Measurements from ENCODE around the gene CIDEA.
"Not testable (repeated sequence)": the region's sequence is repeated elsewhere in the genome, so short reads cannot be mapped to it uniquely, and the experiment has no call there.

The CIDEA gene, protein sequence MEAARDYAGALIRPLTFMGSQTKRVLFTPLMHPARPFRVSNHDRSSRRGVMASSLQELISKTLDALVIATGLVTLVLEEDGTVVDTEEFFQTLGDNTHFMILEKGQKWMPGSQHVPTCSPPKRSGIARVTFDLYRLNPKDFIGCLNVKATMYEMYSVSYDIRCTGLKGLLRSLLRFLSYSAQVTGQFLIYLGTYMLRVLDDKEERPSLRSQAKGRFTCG

DNA sequence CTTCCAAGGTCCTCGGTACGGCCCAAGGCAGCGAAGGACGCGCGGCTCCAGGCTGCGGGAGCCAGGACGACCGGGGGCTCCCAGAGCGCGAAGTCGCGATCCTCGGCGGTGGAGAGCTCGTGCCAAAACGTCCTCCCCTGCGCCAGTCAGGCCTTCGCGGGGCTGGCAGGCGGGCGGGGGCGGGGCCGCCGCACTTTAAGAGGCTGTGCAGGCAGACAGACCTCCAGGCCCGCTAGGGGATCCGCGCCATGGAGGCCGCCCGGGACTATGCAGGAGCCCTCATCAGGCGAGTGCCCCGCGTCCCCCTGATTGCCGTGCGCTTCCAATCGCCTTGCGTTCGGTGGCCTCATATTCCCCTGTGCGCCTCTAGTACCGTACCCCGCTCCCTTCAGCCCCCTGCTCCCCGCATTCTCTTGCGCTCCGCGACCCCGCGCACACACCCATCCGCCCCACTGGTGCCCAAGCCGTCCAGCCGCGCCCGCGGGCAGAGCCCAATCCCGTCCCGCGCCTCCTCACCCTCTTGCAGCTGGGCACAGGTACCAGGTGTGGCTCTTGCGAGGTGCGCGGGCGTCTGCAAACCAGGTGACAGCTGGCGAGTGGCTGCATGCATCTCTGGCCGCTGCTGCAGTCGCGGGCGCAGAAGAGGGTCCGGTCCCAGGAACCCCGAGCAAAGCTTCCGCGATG lies at the start of gene CIDEA:
Gene CIDEA (plus strand): TSS at position 226 of the 684 bp plus-strand sequence. CDS start 23 bp downstream, at position 249.
- no peak for DNase-seq
- peaks cover 64% of the 10 kb centered on the region for H3K27me3 Mint-ChIP-seq
- H3K4me1 Mint-ChIP-seq: no peaks in the 10 kb centered on the region
- CTCF ChIA-PET: no interaction called here
- H3K27ac Mint-ChIP-seq: no peak within 1 kb of the TSS
- H3K36me3 Mint-ChIP-seq: no peaks in the 10 kb centered on the region
- H3K4me3 Mint-ChIP-seq: no peak within 1 kb of the TSS
- no peaks in the 10 kb centered on the region for H3K9me3 Mint-ChIP-seq

DNA sequence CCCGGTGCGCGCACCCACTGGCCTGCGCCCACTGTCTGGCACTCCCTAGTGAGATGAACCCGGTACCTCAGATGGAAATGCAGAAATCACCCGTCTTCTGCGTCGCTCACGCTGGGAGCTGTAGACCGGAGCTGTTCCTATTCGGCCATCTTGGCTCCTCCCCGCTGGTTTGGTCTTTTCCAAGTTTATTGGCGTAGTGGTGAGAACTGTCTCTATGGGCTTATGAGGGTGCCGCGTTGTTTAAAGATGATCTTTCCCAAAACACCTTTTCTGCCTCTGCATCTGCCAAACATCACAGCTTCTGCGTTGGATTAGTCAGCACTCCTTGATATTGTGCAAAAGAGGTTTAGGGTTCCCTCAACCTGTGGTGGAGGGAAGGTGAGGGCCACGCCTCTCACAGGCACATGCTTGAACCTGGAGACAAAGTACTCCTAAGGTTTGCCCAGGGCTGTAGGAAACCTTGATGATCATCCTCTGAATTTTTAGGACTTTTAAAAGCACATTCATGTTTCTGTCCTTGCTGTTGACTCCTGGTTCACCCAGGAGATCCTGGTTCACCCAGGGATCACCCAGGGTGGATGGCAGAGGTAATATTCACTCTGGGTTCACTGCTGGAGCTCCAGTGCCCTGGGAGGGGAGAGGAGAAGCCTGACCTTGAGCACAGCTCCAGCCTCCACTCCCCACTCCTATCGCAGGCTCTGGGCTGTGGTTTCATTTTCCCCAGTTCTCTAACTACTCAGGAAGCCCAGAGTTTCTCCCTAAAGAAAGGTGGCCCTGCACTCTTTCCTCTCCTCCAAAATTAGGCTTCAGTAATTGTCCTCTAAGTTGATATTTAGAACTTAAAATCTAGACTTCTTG lies 45.6 kb upstream of the CIDEA start:
- H3K36me3 Mint-ChIP-seq, DNase-seq, H3K27ac Mint-ChIP-seq: not testable (repeated sequence)

DNA sequence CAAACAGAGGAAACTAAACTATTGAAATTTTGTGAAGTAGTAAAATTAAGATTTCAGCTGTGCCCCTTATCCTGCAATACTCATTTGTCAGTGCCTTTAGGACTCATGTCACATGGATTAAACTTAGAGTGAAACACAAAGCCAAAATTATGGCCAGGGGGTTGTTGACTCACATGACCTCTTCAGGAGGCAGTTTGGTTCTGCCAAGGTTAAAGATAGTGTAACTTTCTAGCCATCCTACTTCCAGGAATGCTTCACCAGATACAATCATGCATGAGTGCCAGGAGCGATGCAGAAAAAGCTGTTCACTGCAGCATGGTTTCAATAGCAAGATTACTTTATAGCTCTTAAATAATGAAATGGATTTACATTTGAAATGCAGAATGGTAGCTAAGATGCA lies 41.9 kb upstream of the CIDEA start:
- H3K27ac Mint-ChIP-seq, H3K4me1 Mint-ChIP-seq, CTCF ChIA-PET, H3K4me3 Mint-ChIP-seq, DNase-seq, H3K9me3 Mint-ChIP-seq, H3K36me3 Mint-ChIP-seq: not testable (repeated sequence)
- H3K27me3 Mint-ChIP-seq: peaks cover 11% of the 10 kb centered on the region

More for the DNA sequence above, 45.6 kb upstream of the CIDEA start:
- H3K27me3 Mint-ChIP-seq, H3K9me3 Mint-ChIP-seq, H3K4me1 Mint-ChIP-seq, CTCF ChIA-PET, H3K4me3 Mint-ChIP-seq: not testable (repeated sequence)

DNA sequence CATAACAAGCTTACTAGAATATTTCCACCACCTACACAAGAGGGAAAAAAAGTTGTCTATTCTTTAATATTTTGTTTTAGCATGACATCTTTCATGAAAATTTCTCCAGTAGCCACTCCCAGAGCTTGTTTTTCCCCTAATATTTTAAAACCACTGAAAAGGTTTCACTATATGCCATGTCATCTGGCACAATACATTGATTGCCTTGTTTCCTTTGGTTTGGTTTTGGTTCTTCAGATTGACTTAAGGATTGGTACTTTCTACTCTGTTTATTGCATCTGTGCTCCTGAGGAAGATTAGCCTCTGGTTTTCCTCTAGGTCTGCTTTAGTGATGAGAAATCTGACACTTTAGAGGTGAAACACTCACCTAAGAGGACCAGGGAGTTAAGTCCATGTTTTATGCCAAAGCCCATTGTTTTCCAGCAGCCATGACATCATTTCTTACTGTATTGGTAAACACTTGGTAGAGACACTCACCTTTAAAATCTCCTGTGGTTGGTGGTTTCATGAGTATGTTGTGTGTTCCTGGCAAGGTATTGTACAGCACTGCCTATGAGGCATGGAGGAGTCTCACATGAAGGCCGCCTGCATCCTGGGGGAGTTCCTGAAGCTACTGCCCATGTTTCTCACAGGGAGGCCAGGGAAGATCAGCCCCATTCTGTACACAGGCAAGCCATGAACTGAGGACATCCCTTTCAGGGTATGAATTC lies 39.7 kb upstream of the CIDEA start:
- H3K27me3 Mint-ChIP-seq: peaks cover 14% of the 10 kb centered on the region
- CTCF ChIA-PET, H3K4me3 Mint-ChIP-seq, H3K27ac Mint-ChIP-seq, H3K36me3 Mint-ChIP-seq, H3K9me3 Mint-ChIP-seq, H3K4me1 Mint-ChIP-seq, DNase-seq: not testable (repeated sequence)

DNA sequence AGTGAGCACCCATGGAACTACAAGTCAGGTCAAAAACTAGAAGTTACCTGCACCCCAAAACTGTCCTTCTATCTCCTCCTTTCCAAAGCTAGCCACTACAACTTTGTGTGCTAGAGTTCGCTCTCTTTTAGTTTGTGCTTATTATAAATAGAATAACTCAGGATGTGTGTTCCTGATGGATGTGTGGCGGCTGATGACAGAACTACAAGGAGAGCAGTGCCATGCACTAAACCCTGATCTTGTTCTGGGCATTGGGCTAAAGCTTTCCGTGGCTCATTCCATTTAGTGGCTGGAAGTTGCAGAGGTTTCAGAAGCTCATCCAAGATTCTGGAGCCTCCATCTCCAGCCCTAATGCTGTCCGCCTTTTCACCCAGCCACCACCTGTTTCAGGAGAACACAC lies 37.7 kb upstream of the CIDEA start:
- DNase-seq, H3K9me3 Mint-ChIP-seq, H3K4me3 Mint-ChIP-seq, H3K27ac Mint-ChIP-seq, H3K4me1 Mint-ChIP-seq, CTCF ChIA-PET, H3K36me3 Mint-ChIP-seq: not testable (repeated sequence)
- H3K27me3 Mint-ChIP-seq: peaks cover 14% of the 10 kb centered on the region

DNA sequence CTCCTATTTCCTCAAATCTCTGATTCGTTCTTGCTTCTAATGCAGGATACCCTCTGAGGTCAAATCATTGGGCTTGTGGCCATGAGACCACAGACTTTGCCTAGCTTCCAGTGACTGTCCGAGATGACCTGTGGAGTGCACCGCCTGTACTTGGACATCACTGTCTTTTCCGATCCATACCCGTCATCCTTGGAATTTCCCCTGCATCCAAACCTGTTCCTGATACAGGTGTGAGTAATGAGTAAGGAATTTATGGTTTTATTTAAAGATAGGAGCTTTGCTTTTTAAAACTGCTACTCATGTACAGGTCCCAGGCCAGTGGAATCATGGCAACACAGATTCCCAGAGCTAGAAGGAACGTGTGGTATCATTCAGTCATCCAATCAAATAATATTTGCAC lies 35.6 kb upstream of the CIDEA start:
- CTCF ChIA-PET, H3K4me1 Mint-ChIP-seq, H3K36me3 Mint-ChIP-seq, DNase-seq, H3K27ac Mint-ChIP-seq, H3K9me3 Mint-ChIP-seq, H3K4me3 Mint-ChIP-seq: not testable (repeated sequence)
- peaks cover 17% of the 10 kb centered on the region for H3K27me3 Mint-ChIP-seq

DNA sequence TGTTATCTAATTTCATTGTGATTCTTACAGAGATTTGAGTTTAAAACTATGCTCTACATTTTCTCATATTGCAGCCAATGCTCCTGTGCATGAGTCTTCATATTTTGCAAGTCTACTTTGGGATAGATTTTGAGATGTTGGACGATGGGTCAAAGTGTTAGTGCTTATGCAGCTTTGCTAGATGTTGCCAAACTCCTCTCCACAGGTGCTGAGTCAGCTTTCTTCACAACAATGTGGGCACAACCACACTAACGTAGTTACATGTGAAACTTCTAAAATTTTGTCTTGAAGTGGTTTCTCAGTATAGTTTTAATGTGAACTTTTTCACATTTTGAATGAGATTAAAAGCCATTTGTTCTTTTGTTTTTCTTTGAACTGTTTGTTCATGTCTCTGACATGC lies 32.1 kb upstream of the CIDEA start:
- H3K27me3 Mint-ChIP-seq: peaks cover 17% of the 10 kb centered on the region
- H3K27ac Mint-ChIP-seq, CTCF ChIA-PET, H3K9me3 Mint-ChIP-seq, H3K4me1 Mint-ChIP-seq, H3K4me3 Mint-ChIP-seq, H3K36me3 Mint-ChIP-seq, DNase-seq: not testable (repeated sequence)

DNA sequence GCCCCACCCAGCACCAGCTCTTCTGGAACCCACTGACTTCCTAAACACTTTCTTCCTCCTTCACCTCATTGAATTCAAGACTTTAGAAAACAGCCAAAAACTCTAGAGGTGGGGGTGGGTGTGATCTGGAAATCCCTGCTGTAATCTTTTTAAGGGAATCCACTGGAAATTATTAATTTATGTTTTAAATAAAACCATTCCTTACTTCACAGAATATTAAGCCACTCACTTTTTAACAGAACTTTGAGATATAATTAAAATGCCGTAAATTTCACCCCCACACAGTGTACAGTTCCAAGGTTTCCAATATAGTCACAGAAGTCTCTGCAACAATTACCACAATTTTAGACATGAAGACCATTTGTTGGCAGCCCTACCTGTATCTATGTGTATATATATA lies 30.8 kb upstream of the CIDEA start:
- CTCF ChIA-PET, H3K4me1 Mint-ChIP-seq, H3K9me3 Mint-ChIP-seq, DNase-seq, H3K27ac Mint-ChIP-seq, H3K4me3 Mint-ChIP-seq, H3K36me3 Mint-ChIP-seq: not testable (repeated sequence)
- H3K27me3 Mint-ChIP-seq: peaks cover 17% of the 10 kb centered on the region

DNA sequence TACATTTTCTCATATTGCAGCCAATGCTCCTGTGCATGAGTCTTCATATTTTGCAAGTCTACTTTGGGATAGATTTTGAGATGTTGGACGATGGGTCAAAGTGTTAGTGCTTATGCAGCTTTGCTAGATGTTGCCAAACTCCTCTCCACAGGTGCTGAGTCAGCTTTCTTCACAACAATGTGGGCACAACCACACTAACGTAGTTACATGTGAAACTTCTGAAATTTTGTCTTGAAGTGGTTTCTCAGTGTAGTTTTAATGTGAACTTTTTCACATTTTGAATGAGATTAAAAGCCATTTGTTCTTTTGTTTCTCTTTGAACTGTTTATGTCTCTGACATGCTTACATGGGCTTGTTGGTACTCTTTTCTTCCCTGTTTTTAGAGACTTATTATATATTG lies 27.4 kb upstream of the CIDEA start:
- H3K27me3 Mint-ChIP-seq: peaks cover 20% of the 10 kb centered on the region
- H3K9me3 Mint-ChIP-seq, H3K27ac Mint-ChIP-seq, H3K4me3 Mint-ChIP-seq, CTCF ChIA-PET, H3K4me1 Mint-ChIP-seq, H3K36me3 Mint-ChIP-seq, DNase-seq: not testable (repeated sequence)

DNA sequence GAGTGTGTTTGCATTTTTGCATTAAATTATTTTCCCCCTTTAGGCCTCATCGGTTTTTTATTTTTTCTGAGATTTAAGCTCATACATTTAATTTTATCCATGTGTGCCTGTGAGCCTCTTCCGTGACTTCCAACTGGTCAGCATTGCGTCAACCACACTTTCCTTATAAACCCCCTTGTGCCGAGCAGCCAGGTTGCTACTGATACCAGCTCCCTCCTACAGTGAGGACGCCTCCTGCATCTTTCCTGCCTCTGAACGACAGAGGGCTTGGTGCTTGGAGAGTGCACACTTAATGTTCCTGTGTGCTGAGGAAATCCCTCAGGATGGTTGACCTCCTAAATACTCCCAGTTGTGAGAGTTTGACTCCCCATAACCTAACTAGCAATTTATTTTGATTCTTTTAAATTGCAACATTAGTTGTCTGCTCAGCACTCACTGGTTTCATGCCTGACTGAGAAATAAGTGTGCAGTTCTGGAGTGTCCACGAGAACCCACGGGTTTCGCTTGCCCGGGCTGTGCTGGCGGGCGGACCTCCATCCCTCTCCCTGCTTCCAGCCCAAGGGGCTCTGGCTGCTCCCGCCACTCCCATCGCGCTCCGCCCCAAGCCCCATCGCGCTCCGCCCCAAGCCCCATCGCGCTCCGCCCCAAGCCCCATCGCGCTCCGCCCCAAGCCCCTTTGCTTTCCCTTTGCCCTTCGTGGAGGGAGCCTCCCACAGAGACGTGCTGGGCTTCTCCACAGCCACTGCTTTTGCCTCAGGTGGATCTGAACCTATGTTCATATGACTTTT lies 26.6 kb upstream of the CIDEA start:
- CTCF ChIA-PET, H3K4me3 Mint-ChIP-seq, H3K4me1 Mint-ChIP-seq, H3K9me3 Mint-ChIP-seq, H3K27ac Mint-ChIP-seq, H3K36me3 Mint-ChIP-seq, DNase-seq: not testable (repeated sequence)
- H3K27me3 Mint-ChIP-seq: peaks cover 20% of the 10 kb centered on the region

DNA sequence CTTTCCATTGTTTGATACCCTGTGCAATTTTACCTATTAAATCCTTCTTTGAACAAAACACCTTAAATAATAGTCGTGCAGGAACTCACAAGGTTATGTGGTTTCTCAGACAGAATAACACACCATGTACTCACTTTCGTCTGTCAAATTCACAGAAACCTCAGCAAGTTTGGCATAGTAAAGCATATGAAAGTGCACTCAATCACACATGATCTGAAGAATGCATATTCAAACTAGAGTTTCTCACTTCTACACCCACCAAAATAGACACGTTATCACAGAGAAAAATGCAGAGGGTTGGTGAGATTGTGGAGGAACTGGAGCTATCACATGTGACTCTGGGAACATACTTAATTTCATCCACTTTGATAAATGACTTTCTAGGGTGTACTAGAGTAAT lies 25.9 kb upstream of the CIDEA start:
- H3K27ac Mint-ChIP-seq, DNase-seq, H3K4me3 Mint-ChIP-seq, H3K36me3 Mint-ChIP-seq, CTCF ChIA-PET, H3K4me1 Mint-ChIP-seq, H3K9me3 Mint-ChIP-seq: not testable (repeated sequence)
- H3K27me3 Mint-ChIP-seq: peaks cover 18% of the 10 kb centered on the region

DNA sequence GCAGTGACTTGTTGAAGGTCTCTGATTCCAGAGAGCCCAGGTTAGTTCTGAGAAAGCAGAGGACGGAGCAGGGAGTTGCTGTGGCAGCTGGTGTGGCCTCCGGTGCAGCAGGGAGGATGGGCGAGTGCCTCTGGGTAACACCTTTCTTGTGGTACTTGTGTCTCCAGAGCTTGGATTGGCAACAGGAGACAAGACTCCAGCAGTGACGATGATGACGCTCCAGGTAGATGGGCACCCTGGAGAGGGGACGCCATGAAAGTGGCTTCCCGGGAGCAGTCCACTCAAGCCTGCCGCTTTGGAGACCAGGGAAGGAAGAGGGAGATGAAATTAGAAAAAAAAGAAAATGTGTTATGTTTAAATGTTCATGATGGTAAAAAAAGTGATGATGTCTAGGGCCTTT lies 23.6 kb upstream of the CIDEA start:
- H3K4me3 Mint-ChIP-seq, DNase-seq, H3K36me3 Mint-ChIP-seq, CTCF ChIA-PET, H3K9me3 Mint-ChIP-seq, H3K4me1 Mint-ChIP-seq, H3K27ac Mint-ChIP-seq: not testable (repeated sequence)
- H3K27me3 Mint-ChIP-seq: peaks cover 23% of the 10 kb centered on the region

DNA sequence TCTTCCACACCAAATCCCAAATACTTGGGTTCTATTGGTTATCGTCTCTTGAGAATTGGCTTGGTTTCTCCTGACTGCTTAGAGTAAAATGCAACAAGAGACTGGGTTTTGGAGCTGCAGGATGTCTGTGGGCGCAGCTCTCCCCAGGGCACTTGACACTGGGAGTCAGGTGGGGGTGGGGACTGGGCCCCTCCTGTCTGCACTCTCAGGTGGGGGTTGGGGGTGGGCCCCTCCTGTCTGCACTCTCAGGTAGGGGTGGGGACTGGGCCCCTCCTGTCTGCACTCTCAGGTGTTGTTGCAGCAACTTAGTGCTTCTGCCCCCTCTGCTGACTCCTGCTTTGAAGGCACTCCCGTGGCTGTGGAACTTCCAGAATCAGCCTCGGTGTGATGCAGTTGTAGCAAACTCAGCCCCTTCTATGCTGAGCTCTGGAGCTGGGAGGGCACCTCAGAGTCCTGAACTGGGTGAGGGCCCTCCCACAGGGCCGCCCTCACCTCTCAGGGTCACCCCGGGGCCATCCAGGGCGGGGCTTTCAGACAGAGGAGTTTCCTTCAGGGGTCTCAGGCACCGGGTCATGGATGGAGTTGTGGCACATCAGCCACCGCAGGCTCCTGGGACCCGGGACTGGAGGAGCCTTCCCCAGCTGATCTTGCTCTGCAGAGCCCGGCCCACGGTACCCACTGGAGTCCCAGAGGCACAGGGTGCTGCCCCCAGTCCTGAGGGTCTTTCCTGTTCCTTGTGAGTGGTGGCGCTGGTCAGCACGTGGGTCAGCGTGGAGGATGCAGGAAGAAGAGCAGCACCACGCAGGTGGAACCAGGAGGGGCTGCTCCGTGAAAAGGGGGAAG lies 22.9 kb upstream of the CIDEA start:
- peaks cover 19% of the 10 kb centered on the region for H3K27me3 Mint-ChIP-seq
- H3K36me3 Mint-ChIP-seq: no peaks in the 10 kb centered on the region
- H3K9me3 Mint-ChIP-seq: no peaks in the 10 kb centered on the region
- DNase-seq: no peak
- no peak overlapping the region for H3K4me3 Mint-ChIP-seq
- CTCF ChIA-PET: no interaction called here
- no peak overlapping the region for H3K27ac Mint-ChIP-seq
- H3K4me1 Mint-ChIP-seq: no peaks in the 10 kb centered on the region

All from activated naive CD4-positive, alpha-beta T cell treated with anti-CD3 and anti-CD28 coated beads, Interleukin-2, amount 10 ng/mL, durations not matched to agents 7 days and 5 days (primary cell).